ENCODE data around the gene NUDT14.
A peak's percentile ranks its signal among the peaks of the same experiment; 100 is the strongest.

- TF ChIP-seq CTCF (IDR thresholded peaks at IDR 0.05) (peak in 4 of 5 experiments; percentile 20 to 41 (median 31)), POLR2A (IDR thresholded peaks at IDR 0.05) (no peak)
Observed at GRCh38 chr14:105187935-105188524, 6.9 kb upstream of the NUDT14 start.

Data from transverse colon (tissue), 3 donors.